ENCODE data around the gene PPP2R3A.

GRCh38 chr3:136042608-136043221, 77.2 kb downstream of the PPP2R3A start:
- TF ChIP-seq POLR2A (IDR thresholded peaks at IDR 0.05) = no peak
- TF ChIP-seq, protein P1, sequence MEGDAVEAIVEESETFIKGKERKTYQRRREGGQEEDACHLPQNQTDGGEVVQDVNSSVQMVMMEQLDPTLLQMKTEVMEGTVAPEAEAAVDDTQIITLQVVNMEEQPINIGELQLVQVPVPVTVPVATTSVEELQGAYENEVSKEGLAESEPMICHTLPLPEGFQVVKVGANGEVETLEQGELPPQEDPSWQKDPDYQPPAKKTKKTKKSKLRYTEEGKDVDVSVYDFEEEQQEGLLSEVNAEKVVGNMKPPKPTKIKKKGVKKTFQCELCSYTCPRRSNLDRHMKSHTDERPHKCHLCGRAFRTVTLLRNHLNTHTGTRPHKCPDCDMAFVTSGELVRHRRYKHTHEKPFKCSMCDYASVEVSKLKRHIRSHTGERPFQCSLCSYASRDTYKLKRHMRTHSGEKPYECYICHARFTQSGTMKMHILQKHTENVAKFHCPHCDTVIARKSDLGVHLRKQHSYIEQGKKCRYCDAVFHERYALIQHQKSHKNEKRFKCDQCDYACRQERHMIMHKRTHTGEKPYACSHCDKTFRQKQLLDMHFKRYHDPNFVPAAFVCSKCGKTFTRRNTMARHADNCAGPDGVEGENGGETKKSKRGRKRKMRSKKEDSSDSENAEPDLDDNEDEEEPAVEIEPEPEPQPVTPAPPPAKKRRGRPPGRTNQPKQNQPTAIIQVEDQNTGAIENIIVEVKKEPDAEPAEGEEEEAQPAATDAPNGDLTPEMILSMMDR (IDR thresholded peaks at IDR 0.05) = peak; percentile 32 to 73 (median 61)
